ENCODE results near the gene UBASH3B. TPM values are rescaled to one million over a fixed set of nuclear protein-coding genes. Genes with fewer than 3 reads are reported as not detected.

The UBASH3B gene
- total RNA-seq, 4 donors from 2014 or later: 4.2 to 41.2 (median 24.4) TPM

- 62% methylated on average over 10 of the region's 10 CpGs for WGBS
- TF ChIP-seq CTCF (IDR thresholded peaks at IDR 0.05) (no peak), EP300 (IDR thresholded peaks at IDR 0.05) (no peak), POLR2A (IDR thresholded peaks at IDR 0.05) (no peak), POLR2AphosphoS5 (IDR thresholded peaks at IDR 0.05) (no peak)
- Histone ChIP-seq H3K4me3 (no peak overlapping the region), H3K9me3 (no peaks in the 10 kb centered on the region), H3K36me3 (no peaks in the 10 kb centered on the region), H3K27ac (no peak overlapping the region), H3K4me1 (no peaks in the 10 kb centered on the region), H3K27me3 (no peaks in the 10 kb centered on the region)
- DNase-seq (ENCODE audit: low spot score in 2 of 2): no peak
These were observed 188.0 kb downstream of the UBASH3B start for GRCh38 chr11:122843281-122844141.

GRCh38 chr11:122847466-122847865 lies 191.9 kb downstream of the UBASH3B start:
- Histone ChIP-seq H3K4me3 (no peak overlapping the region), H3K27ac (no peak overlapping the region), H3K9me3 (no peaks in the 10 kb centered on the region), H3K4me1 (no peaks in the 10 kb centered on the region), H3K27me3 (no peaks in the 10 kb centered on the region), H3K36me3 (no peaks in the 10 kb centered on the region)
- TF ChIP-seq POLR2AphosphoS5 (IDR thresholded peaks at IDR 0.05) (no peak), POLR2A (IDR thresholded peaks at IDR 0.05) (no peak), EP300 (IDR thresholded peaks at IDR 0.05) (no peak), CTCF (IDR thresholded peaks at IDR 0.05) (no peak)
- DNase-seq (ENCODE audit: low spot score in 2 of 2): no peak
- WGBS: 67% methylated on average over 1 of the region's 1 CpG

- Histone ChIP-seq H3K27me3 (no peaks in the 10 kb centered on the region), H3K4me3 (no peak overlapping the region), H3K9me3 (no peaks in the 10 kb centered on the region), H3K4me1 (no peaks in the 10 kb centered on the region), H3K27ac (no peak overlapping the region), H3K36me3 (no peaks in the 10 kb centered on the region)
- DNase-seq (ENCODE audit: low spot score in 2 of 2): no peak
- whole genome bisulfite sequencing: 90% methylated on average over 1 of the region's 1 CpG
- TF ChIP-seq CTCF (IDR thresholded peaks at IDR 0.05) (no peak), EP300 (IDR thresholded peaks at IDR 0.05) (no peak), POLR2A (IDR thresholded peaks at IDR 0.05) (no peak), POLR2AphosphoS5 (IDR thresholded peaks at IDR 0.05) (no peak)
These were observed 192.7 kb downstream of the UBASH3B start for GRCh38 chr11:122848186-122848585.

GRCh38 chr11:122850076-122850631 lies 194.6 kb downstream of the UBASH3B start:
- WGBS: 59% methylated on average over 7 of the region's 7 CpGs
- H3K27me3 ChIP-seq: no peaks in the 10 kb centered on the region
- TF ChIP-seq POLR2AphosphoS5 (IDR thresholded peaks at IDR 0.05) (no peak), CTCF (IDR thresholded peaks at IDR 0.05) (no peak), POLR2A (IDR thresholded peaks at IDR 0.05) (no peak)
- no peaks in the 10 kb centered on the region for H3K9me3 ChIP-seq
- H3K36me3 ChIP-seq: no peaks in the 10 kb centered on the region
- peaks cover 3% of the 10 kb centered on the region for H3K4me1 ChIP-seq
- no peak for DNase-seq (ENCODE audit: low spot score in 2 of 2)
- no peak overlapping the region for H3K4me3 ChIP-seq
- H3K27ac ChIP-seq: no peak overlapping the region

GRCh38 chr11:122851366-122851966 lies 195.9 kb downstream of the UBASH3B start:
- TF ChIP-seq EP300 (IDR thresholded peaks at IDR 0.05) (no peak), POLR2AphosphoS5 (IDR thresholded peaks at IDR 0.05) (no peak), CTCF (IDR thresholded peaks at IDR 0.05) (no peak), POLR2A (IDR thresholded peaks at IDR 0.05) (no peak)
- WGBS: 70% methylated on average over 12 of the region's 12 CpGs
- Histone ChIP-seq H3K4me3 (no peak overlapping the region), H3K36me3 (no peaks in the 10 kb centered on the region), H3K27me3 (no peaks in the 10 kb centered on the region), H3K4me1 (peaks cover 3% of the 10 kb centered on the region), H3K9me3 (no peaks in the 10 kb centered on the region), H3K27ac (no peak overlapping the region)
- DNase-seq (ENCODE audit: low spot score in 2 of 2): no peak

Measured in suprapubic skin (tissue), 4 donors.